WTC11 (cell line): ENCODE measurements around the gene MBOAT2.

Experiments used
- IRF2 ChIP-seq: sonication (generic); formaldehyde crosslinking; IDR thresholded peaks from 2 replicates; pipeline ENCODE4 v1.8.0; 2022; ENCODE audit warnings: low read depth, missing genetic modification reagents, borderline replicate concordance
- JUN ChIP-seq: sonication (generic); formaldehyde crosslinking; IDR thresholded peaks from 2 replicates; pipeline ENCODE4 v1.8.0; 2023; ENCODE audit warnings: mild to moderate bottlenecking, missing genetic modification reagents
- NR3C1 ChIP-seq: sonication (generic); formaldehyde crosslinking; conservative IDR thresholded peaks from 2 replicates; pipeline ENCODE4 v1.8.1; 2023; ENCODE audit warnings: low read depth, mild to moderate bottlenecking, missing genetic modification reagents
- SMAD3 ChIP-seq: sonication (generic); formaldehyde crosslinking; IDR thresholded peaks from 2 replicates; pipeline ENCODE4 v1.8.0; 2022; ENCODE audit warnings: missing genetic modification reagents, mild to moderate bottlenecking, borderline replicate concordance
- TEAD1 ChIP-seq: sonication (generic); formaldehyde crosslinking; IDR thresholded peaks from 2 replicates; pipeline ENCODE4 v1.8.0; 2022; ENCODE audit warnings: mild to moderate bottlenecking, missing genetic modification reagents
- ZNF232 ChIP-seq: sonication (generic); formaldehyde crosslinking; IDR thresholded peaks from 2 replicates; pipeline ENCODE4 v1.8.0; 2022; ENCODE audit warnings: mild to moderate bottlenecking, missing genetic modification reagents
- TF ChIP-seq, protein P1 (sequence below): fragments of 200-600 bp; IDR thresholded peaks from 2 replicates; pipeline ENCODE4 v1.8.0; 2022; ENCODE audit warnings: antibody characterized with exemption
- TF ChIP-seq, protein P2 (sequence below): sonication (generic); formaldehyde crosslinking; IDR thresholded peaks from 2 replicates; pipeline ENCODE4 v1.8.0; 2022; ENCODE audit warnings: mild to moderate bottlenecking, missing genetic modification reagents
- TF ChIP-seq, protein P3 (sequence below): sonication (generic); formaldehyde crosslinking; IDR thresholded peaks from 2 replicates; pipeline ENCODE4 v1.8.0; 2022; ENCODE audit warnings: mild to moderate bottlenecking, missing genetic modification reagents
- TF ChIP-seq, protein P4 (sequence below): sonication (generic); formaldehyde crosslinking; IDR thresholded peaks from 2 replicates; pipeline ENCODE4 v1.8.1; 2022; ENCODE audit warnings: mild to moderate bottlenecking, missing genetic modification reagents, moderate library complexity, borderline replicate concordance
- TF ChIP-seq, protein P5 (sequence below): sonication (generic); formaldehyde crosslinking; IDR thresholded peaks from 2 replicates; pipeline ENCODE4 v1.8.1; 2022; ENCODE audit warnings: missing genetic modification reagents, borderline replicate concordance

DNA sequence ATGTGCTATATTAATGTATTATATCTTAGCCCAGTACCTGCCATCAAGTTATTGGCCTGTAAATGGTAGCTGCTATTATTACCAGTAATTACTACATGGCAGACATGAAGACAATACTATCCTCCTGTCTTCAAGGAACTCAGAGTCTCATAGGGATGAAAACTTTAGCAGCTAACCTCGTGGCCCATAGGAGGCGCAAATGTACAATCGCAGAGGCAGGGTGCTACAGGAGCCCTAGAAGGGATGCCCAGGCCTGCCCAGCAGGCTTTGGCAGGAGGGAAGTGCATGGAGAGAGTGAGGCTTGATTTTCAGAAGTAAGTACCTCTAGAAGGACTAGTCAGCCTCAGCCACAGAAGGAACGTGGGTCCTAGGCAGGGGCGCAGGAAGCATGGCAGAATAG lies 121.4 kb downstream of the MBOAT2 start:
- TF ChIP-seq TEAD1, result no peak
- TF ChIP-seq, protein P1, sequence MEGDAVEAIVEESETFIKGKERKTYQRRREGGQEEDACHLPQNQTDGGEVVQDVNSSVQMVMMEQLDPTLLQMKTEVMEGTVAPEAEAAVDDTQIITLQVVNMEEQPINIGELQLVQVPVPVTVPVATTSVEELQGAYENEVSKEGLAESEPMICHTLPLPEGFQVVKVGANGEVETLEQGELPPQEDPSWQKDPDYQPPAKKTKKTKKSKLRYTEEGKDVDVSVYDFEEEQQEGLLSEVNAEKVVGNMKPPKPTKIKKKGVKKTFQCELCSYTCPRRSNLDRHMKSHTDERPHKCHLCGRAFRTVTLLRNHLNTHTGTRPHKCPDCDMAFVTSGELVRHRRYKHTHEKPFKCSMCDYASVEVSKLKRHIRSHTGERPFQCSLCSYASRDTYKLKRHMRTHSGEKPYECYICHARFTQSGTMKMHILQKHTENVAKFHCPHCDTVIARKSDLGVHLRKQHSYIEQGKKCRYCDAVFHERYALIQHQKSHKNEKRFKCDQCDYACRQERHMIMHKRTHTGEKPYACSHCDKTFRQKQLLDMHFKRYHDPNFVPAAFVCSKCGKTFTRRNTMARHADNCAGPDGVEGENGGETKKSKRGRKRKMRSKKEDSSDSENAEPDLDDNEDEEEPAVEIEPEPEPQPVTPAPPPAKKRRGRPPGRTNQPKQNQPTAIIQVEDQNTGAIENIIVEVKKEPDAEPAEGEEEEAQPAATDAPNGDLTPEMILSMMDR, result peak; percentile 53
- TF ChIP-seq NR3C1, result no peak
- TF ChIP-seq, protein P2, sequence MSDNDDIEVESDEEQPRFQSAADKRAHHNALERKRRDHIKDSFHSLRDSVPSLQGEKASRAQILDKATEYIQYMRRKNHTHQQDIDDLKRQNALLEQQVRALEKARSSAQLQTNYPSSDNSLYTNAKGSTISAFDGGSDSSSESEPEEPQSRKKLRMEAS (CRISPR knock-in tag), result no peak
- TF ChIP-seq, protein P3, sequence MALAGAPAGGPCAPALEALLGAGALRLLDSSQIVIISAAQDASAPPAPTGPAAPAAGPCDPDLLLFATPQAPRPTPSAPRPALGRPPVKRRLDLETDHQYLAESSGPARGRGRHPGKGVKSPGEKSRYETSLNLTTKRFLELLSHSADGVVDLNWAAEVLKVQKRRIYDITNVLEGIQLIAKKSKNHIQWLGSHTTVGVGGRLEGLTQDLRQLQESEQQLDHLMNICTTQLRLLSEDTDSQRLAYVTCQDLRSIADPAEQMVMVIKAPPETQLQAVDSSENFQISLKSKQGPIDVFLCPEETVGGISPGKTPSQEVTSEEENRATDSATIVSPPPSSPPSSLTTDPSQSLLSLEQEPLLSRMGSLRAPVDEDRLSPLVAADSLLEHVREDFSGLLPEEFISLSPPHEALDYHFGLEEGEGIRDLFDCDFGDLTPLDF (CRISPR knock-in tag), result no peak
- TF ChIP-seq, protein P4, sequence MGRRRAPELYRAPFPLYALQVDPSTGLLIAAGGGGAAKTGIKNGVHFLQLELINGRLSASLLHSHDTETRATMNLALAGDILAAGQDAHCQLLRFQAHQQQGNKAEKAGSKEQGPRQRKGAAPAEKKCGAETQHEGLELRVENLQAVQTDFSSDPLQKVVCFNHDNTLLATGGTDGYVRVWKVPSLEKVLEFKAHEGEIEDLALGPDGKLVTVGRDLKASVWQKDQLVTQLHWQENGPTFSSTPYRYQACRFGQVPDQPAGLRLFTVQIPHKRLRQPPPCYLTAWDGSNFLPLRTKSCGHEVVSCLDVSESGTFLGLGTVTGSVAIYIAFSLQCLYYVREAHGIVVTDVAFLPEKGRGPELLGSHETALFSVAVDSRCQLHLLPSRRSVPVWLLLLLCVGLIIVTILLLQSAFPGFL (CRISPR knock-in tag), result no peak
- no peak for TF ChIP-seq IRF2
- no peak for TF ChIP-seq ZNF232
- TF ChIP-seq SMAD3 (CRISPR knock-in tag), result no peak
- no peak for TF ChIP-seq JUN (CRISPR knock-in tag)
- TF ChIP-seq, protein P5, sequence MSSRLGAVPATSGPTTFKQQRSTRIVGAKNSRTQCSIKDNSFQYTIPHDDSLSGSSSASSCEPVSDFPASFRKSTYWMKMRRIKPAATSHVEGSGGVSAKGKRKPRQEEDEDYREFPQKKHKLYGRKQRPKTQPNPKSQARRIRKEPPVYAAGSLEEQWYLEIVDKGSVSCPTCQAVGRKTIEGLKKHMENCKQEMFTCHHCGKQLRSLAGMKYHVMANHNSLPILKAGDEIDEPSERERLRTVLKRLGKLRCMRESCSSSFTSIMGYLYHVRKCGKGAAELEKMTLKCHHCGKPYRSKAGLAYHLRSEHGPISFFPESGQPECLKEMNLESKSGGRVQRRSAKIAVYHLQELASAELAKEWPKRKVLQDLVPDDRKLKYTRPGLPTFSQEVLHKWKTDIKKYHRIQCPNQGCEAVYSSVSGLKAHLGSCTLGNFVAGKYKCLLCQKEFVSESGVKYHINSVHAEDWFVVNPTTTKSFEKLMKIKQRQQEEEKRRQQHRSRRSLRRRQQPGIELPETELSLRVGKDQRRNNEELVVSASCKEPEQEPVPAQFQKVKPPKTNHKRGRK (CRISPR knock-in tag), result no peak
